ENCODE measurements around the gene ACTR5. TPM values are rescaled to one million over a fixed set of nuclear protein-coding genes. Genes with fewer than 3 reads are reported as not detected.
"Not testable (repeated sequence)": the region's sequence is repeated elsewhere in the genome, so short reads cannot be mapped to it uniquely, and the experiment has no call there.

ACTR5 gene
- total RNA-seq, 1 donor = 5.8 TPM

GRCh38 chr20:38789503-38790199 is 41.4 kb downstream of the ACTR5 start:
- Histone ChIP-seq H3K27ac (ENCODE audit: low read depth, low read length) (no peak overlapping the region), H3K4me2 (ENCODE audit: insufficient read depth, low read length) (no peak overlapping the region), H3K4me1 (ENCODE audit: insufficient read depth, low read length) (no peaks in the 10 kb centered on the region), H3K9me3 (ENCODE audit: low read depth, low read length) (no peaks in the 10 kb centered on the region), H4K20me1 (ENCODE audit: insufficient read depth, low read length) (no peaks in the 10 kb centered on the region), H3K36me3 (ENCODE audit: insufficient read depth, low read length) (no peaks in the 10 kb centered on the region), H2AFZ (ENCODE audit: low read length) (no peak overlapping the region), H3K27me3 (ENCODE audit: insufficient read depth, low read length) (no peaks in the 10 kb centered on the region), H3K4me3 (ENCODE audit: insufficient read depth, low read length) (no peak overlapping the region), H3K79me2 (ENCODE audit: insufficient read depth, low read length) (no peaks in the 10 kb centered on the region)
- no peak for DNase-seq (ENCODE audit: insufficient read length, low spot score, missing footprints)
- TF ChIP-seq CTCF (IDR thresholded peaks at IDR 0.05; ENCODE audit: extremely low read depth, low read depth, low read length) = no peak

- H4K20me1 ChIP-seq (ENCODE audit: insufficient read depth, low read length) = no peaks in the 10 kb centered on the region
- no peak overlapping the region for H3K4me3 ChIP-seq (ENCODE audit: insufficient read depth, low read length)
- H3K4me1 ChIP-seq (ENCODE audit: insufficient read depth, low read length) = no peaks in the 10 kb centered on the region
- TF ChIP-seq CTCF (IDR thresholded peaks at IDR 0.05; ENCODE audit: extremely low read depth, low read depth, low read length) = peak; percentile 47
- H3K9me3 ChIP-seq (ENCODE audit: low read depth, low read length) = no peaks in the 10 kb centered on the region
- H3K4me2 ChIP-seq (ENCODE audit: insufficient read depth, low read length) = no peak overlapping the region
- no peak overlapping the region for H3K27ac ChIP-seq (ENCODE audit: low read depth, low read length)
- no peak for DNase-seq (ENCODE audit: insufficient read length, low spot score, missing footprints)
- no peak overlapping the region for H2AFZ ChIP-seq (ENCODE audit: low read length)
- H3K36me3 ChIP-seq (ENCODE audit: insufficient read depth, low read length) = no peaks in the 10 kb centered on the region
- no peaks in the 10 kb centered on the region for H3K79me2 ChIP-seq (ENCODE audit: insufficient read depth, low read length)
- H3K27me3 ChIP-seq (ENCODE audit: insufficient read depth, low read length) = no peaks in the 10 kb centered on the region
Observed at GRCh38 chr20:38790200-38791053, 42.2 kb downstream of the ACTR5 start.

- TF ChIP-seq CTCF (IDR thresholded peaks at IDR 0.05; ENCODE audit: extremely low read depth, low read depth, low read length) = no peak
- no peaks in the 10 kb centered on the region for H3K79me2 ChIP-seq (ENCODE audit: insufficient read depth, low read length)
- no peak overlapping the region for H2AFZ ChIP-seq (ENCODE audit: low read length)
Observed at GRCh38 chr20:38791291-38791690, 43.0 kb downstream of the ACTR5 start.

GRCh38 chr20:38791940-38792339 is 43.7 kb downstream of the ACTR5 start:
- no peaks in the 10 kb centered on the region for H4K20me1 ChIP-seq (ENCODE audit: insufficient read depth, low read length)
- no peak overlapping the region for H3K27ac ChIP-seq (ENCODE audit: low read depth, low read length)
- H2AFZ ChIP-seq (ENCODE audit: low read length) = no peak overlapping the region
- H3K9me3 ChIP-seq (ENCODE audit: low read depth, low read length) = no peaks in the 10 kb centered on the region
- no peaks in the 10 kb centered on the region for H3K36me3 ChIP-seq (ENCODE audit: insufficient read depth, low read length)
- no peak overlapping the region for H3K4me2 ChIP-seq (ENCODE audit: insufficient read depth, low read length)
- TF ChIP-seq CTCF (IDR thresholded peaks at IDR 0.05; ENCODE audit: extremely low read depth, low read depth, low read length) = no peak
- peaks cover 3% of the 10 kb centered on the region for H3K27me3 ChIP-seq (ENCODE audit: insufficient read depth, low read length)
- H3K4me3 ChIP-seq (ENCODE audit: insufficient read depth, low read length) = no peak overlapping the region
- no peaks in the 10 kb centered on the region for H3K79me2 ChIP-seq (ENCODE audit: insufficient read depth, low read length)
- no peaks in the 10 kb centered on the region for H3K4me1 ChIP-seq (ENCODE audit: insufficient read depth, low read length)
- no peak for DNase-seq (ENCODE audit: insufficient read length, low spot score, missing footprints)

More at GRCh38 chr20:38791291-38791690, 43.0 kb downstream of the ACTR5 start:
- no peak overlapping the region for H3K4me3 ChIP-seq (ENCODE audit: insufficient read depth, low read length)
- no peaks in the 10 kb centered on the region for H3K36me3 ChIP-seq (ENCODE audit: insufficient read depth, low read length)
- no peak for DNase-seq (ENCODE audit: insufficient read length, low spot score, missing footprints)
- H3K27ac ChIP-seq (ENCODE audit: low read depth, low read length) = no peak overlapping the region
- no peak overlapping the region for H3K4me2 ChIP-seq (ENCODE audit: insufficient read depth, low read length)
- H3K9me3 ChIP-seq (ENCODE audit: low read depth, low read length) = no peaks in the 10 kb centered on the region
- H4K20me1 ChIP-seq (ENCODE audit: insufficient read depth, low read length) = no peaks in the 10 kb centered on the region
- peaks cover 3% of the 10 kb centered on the region for H3K27me3 ChIP-seq (ENCODE audit: insufficient read depth, low read length)
- no peaks in the 10 kb centered on the region for H3K4me1 ChIP-seq (ENCODE audit: insufficient read depth, low read length)

- not testable (repeated sequence) for H4K20me1 ChIP-seq (ENCODE audit: insufficient read depth, low read length); H3K27ac ChIP-seq (ENCODE audit: low read depth, low read length); H3K4me3 ChIP-seq (ENCODE audit: insufficient read depth, low read length); DNase-seq (ENCODE audit: insufficient read length, low spot score, missing footprints); H3K4me2 ChIP-seq (ENCODE audit: insufficient read depth, low read length); H3K27me3 ChIP-seq (ENCODE audit: insufficient read depth, low read length); H3K79me2 ChIP-seq (ENCODE audit: insufficient read depth, low read length); H2AFZ ChIP-seq (ENCODE audit: low read length); H3K36me3 ChIP-seq (ENCODE audit: insufficient read depth, low read length); H3K9me3 ChIP-seq (ENCODE audit: low read depth, low read length); H3K4me1 ChIP-seq (ENCODE audit: insufficient read depth, low read length)
Observed at GRCh38 chr20:38794057-38794456, 45.8 kb downstream of the ACTR5 start.
